CD8-positive, alpha-beta memory T cell (primary cell): ENCODE results near the gene RBM47. TPM values are rescaled to one million over a fixed set of nuclear protein-coding genes. Genes with fewer than 3 reads are reported as not detected.
A peak's percentile ranks its signal among the peaks of the same experiment; 100 is the strongest.

Experiments
- CTCF ChIA-PET: fragments of 350-600 bp; sonication (Branson Sonifier 250); formaldehyde crosslinking; loops from one replicate; lab custom pipeline; 2021; ENCODE audit warnings: antibody characterized with exemption; lab: Charles Lee
- POLR2A ChIA-PET: fragments of 350-600 bp; sonication (Branson Sonifier 250); formaldehyde crosslinking; loops from one replicate; lab custom pipeline; 2021; ENCODE audit warnings: antibody characterized with exemption; lab: Charles Lee
- DNase-seq, 5 donors: peaks; one replicate each; pipeline versions ENCODE4 v3.0.0 to v3.0.0-alpha.2; 2020 to 2022; ENCODE audit warnings: mixed read lengths in 1 of 5
- H3K27ac ChIP-seq: one replicate; pipeline ENCODE4 v1.7.0; 2013; ENCODE audit warnings: low read depth, mild to moderate bottlenecking, low read length, moderate library complexity
- H3K27me3 ChIP-seq: 2 replicates; pipeline ENCODE4 v1.7.0; 2013; ENCODE audit warnings: low read length, mild to moderate bottlenecking; ENCODE audit not compliant: insufficient read depth, poor library complexity, severe bottlenecking
- H3K36me3 ChIP-seq: 2 replicates; pipeline ENCODE4 v1.7.0; 2013; ENCODE audit warnings: mild to moderate bottlenecking, low read length, moderate library complexity; ENCODE audit not compliant: insufficient read depth
- H3K4me1 ChIP-seq: 2 replicates; pipeline ENCODE4 v1.7.0; 2013; ENCODE audit warnings: mild to moderate bottlenecking, low read length, moderate library complexity; ENCODE audit not compliant: insufficient read depth
- H3K4me3 ChIP-seq: 2 replicates; pipeline ENCODE4 v1.7.0; 2013; ENCODE audit warnings: mild to moderate bottlenecking, low read length
- H3K9me3 ChIP-seq: 2 replicates; pipeline ENCODE4 v1.7.0; 2013; ENCODE audit warnings: mild to moderate bottlenecking, low read length
- H3K27ac Mint-ChIP-seq, 8 donors: one replicate each; pipeline ENCODE4 v1.8.0; 2020 to 2021; ENCODE audit warnings: mixed read lengths in 8 of 8, mild to moderate bottlenecking in 6 of 8, inconsistent platforms in 3 of 8, moderate library complexity in 3 of 8
- H3K27me3 Mint-ChIP-seq, 2 donors: one replicate each; pipeline ENCODE4 v1.8.0; 2020 to 2021; ENCODE audit warnings: mixed read lengths in 2 of 2, mild to moderate bottlenecking in 1 of 2, moderate library complexity in 1 of 2
- H3K36me3 Mint-ChIP-seq, 3 donors: one replicate each; pipeline ENCODE4 v1.8.0; 2020 to 2021; ENCODE audit warnings: mixed read lengths in 3 of 3, inconsistent platforms in 1 of 3, mild to moderate bottlenecking in 1 of 3
- H3K4me1 Mint-ChIP-seq, 3 donors: one replicate each; pipeline ENCODE4 v1.8.0; 2020 to 2021; ENCODE audit warnings: mixed read lengths in 3 of 3, inconsistent platforms in 1 of 3, mild to moderate bottlenecking in 1 of 3
- H3K4me3 Mint-ChIP-seq, 7 donors: one replicate each; pipeline ENCODE4 v1.8.0; 2020 to 2021; ENCODE audit warnings: mixed read lengths in 7 of 7, mild to moderate bottlenecking in 6 of 7, moderate library complexity in 4 of 7, inconsistent platforms in 2 of 7
- H3K9me3 Mint-ChIP-seq, 5 donors: one replicate each; pipeline ENCODE4 v1.8.0; 2020 to 2022; ENCODE audit warnings: mixed read lengths in 5 of 5, mild to moderate bottlenecking in 3 of 5, moderate library complexity in 2 of 5, inconsistent platforms in 1 of 5
- polyA plus RNA-seq: library from polyadenylated mRNA; unstranded; fragments of 300-500 nt; fragmentation: Illumina TruSeq; gene quantifications from one replicate; pipeline ENCODE4 v1.2.3, GENCODE V29; 2021
- total RNA-seq, 2 experiments: library from RNA; stranded (reverse); gene quantifications; one replicate each; pipeline ENCODE4 v1.2.3, GENCODE V29; 2021

RBM47 gene
- total and polyA plus RNA-seq, 3 experiments from 2014 or later = 1.1 to 1.4 TPM; not detected in 1

DNA sequence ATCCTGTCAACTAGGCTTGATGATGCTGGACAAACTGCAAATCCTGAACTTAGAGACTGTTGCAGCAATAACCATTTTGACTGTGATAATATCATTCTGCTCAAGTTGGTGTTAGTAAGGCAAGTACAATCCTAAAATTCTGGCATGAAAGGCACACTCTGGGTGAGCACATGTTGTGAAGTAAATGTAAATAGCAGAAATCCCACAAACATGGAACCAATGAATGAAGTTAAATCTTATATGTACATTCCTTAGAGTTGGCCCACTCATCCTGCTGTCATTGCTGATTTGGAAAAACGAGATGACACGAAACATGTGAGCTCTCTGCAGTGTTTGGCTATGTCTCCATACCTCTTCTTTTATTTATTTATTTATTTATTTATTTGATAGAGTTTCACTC lies 21.0 kb downstream of the RBM47 start:
- ChIA-PET POLR2A (no interaction called here), CTCF (no interaction called here)
- Histone ChIP-seq H3K4me3 (no peak overlapping the region), H3K36me3 (no peaks in the 10 kb centered on the region), H3K9me3 (no peaks in the 10 kb centered on the region), H3K4me1 (no peaks in the 10 kb centered on the region), H3K27me3 (no peaks in the 10 kb centered on the region), H3K27ac (no peak overlapping the region)
- H3K4me3 Mint-ChIP-seq = no peak overlapping the region
- DNase-seq = no peak
- H3K27me3 Mint-ChIP-seq = peaks cover 2 to 9% of the 10 kb centered on the region in 2 donors
- H3K27ac Mint-ChIP-seq = no peak overlapping the region
- no peaks in the 10 kb centered on the region for H3K36me3 Mint-ChIP-seq
- no peaks in the 10 kb centered on the region for H3K4me1 Mint-ChIP-seq
- no peaks in the 10 kb centered on the region for H3K9me3 Mint-ChIP-seq

DNA sequence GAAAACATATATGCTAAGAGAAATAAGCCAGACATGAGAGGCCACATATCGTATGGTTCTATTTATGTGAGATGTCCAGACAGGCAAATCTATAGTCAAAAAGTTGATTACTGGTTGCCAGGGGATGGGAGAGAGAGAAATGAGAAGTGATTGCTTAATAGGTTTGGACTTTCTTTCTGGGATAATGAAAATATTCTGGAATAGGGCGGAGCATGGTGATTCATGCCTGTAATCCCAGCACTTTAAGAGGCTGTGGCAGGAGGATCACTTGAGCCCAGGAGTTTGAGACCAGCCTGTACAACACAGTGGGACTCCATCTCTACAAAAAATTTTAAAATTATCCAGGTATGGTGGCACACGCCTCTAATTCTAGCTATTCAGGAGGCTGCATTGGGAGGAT lies 22.4 kb downstream of the RBM47 start:
- ChIA-PET POLR2A (no interaction called here), CTCF (no interaction called here)
- Mint-ChIP-seq H3K9me3 (no peaks in the 10 kb centered on the region), H3K36me3 (no peaks in the 10 kb centered on the region), H3K4me1 (no peaks in the 10 kb centered on the region), H3K4me3 (no peak overlapping the region), H3K27ac (no peak overlapping the region), H3K27me3 (peaks cover 2 to 9% of the 10 kb centered on the region in 2 donors)
- H3K27me3 ChIP-seq = no peaks in the 10 kb centered on the region
- H3K36me3 ChIP-seq = no peaks in the 10 kb centered on the region
- H3K9me3 ChIP-seq = no peaks in the 10 kb centered on the region
- DNase-seq = no peak
- no peaks in the 10 kb centered on the region for H3K4me1 ChIP-seq
- H3K27ac ChIP-seq = no peak overlapping the region
- H3K4me3 ChIP-seq = no peak overlapping the region

- Histone ChIP-seq H3K27ac (no peak overlapping the region), H3K36me3 (no peaks in the 10 kb centered on the region), H3K27me3 (no peaks in the 10 kb centered on the region), H3K4me3 (no peak overlapping the region), H3K9me3 (no peaks in the 10 kb centered on the region), H3K4me1 (no peaks in the 10 kb centered on the region)
- Mint-ChIP-seq H3K36me3 (no peaks in the 10 kb centered on the region), H3K4me1 (no peaks in the 10 kb centered on the region), H3K9me3 (no peaks in the 10 kb centered on the region), H3K27me3 (peaks cover 2 to 9% of the 10 kb centered on the region in 2 donors), H3K27ac (no peak overlapping the region), H3K4me3 (no peak overlapping the region)
- CTCF ChIA-PET = no interaction called here
- DNase-seq = no peak
- POLR2A ChIA-PET = no interaction called here
These were observed 23.4 kb downstream of the RBM47 start for GRCh38 chr4:40606239-40606767.

DNA sequence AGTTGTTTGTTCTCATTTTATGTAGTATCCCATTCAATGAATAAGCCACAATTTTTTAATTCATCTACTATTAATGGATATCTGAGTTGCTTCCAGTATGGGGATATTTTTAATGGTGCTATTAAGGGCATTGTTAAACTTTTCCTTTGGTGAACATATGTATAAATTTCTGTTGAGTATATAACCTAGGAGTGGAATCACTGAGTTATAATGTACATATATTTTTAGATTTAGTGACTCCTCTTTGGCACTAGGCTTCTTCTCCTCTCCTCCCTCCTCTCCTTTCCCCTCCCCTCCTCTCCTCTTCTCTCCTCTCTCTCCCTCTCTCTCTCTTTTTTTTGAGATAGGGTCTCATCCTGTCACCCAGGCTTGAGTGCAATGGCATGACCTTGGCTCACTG lies 26.4 kb downstream of the RBM47 start:
- no peaks in the 10 kb centered on the region for H3K36me3 ChIP-seq
- ChIA-PET CTCF (no interaction called here), POLR2A (no interaction called here)
- H3K36me3 Mint-ChIP-seq = no peaks in the 10 kb centered on the region
- no peak overlapping the region for H3K4me3 Mint-ChIP-seq
- no peaks in the 10 kb centered on the region for H3K27me3 ChIP-seq
- no peak overlapping the region for H3K4me3 ChIP-seq
- no peak overlapping the region for H3K27ac Mint-ChIP-seq
- no peaks in the 10 kb centered on the region for H3K4me1 Mint-ChIP-seq
- no peaks in the 10 kb centered on the region for H3K4me1 ChIP-seq
- H3K27me3 Mint-ChIP-seq = peaks cover 5 to 6% of the 10 kb centered on the region in 2 donors
- no peak for DNase-seq
- no peak overlapping the region for H3K27ac ChIP-seq
- H3K9me3 Mint-ChIP-seq = no peaks in the 10 kb centered on the region
- H3K9me3 ChIP-seq = no peaks in the 10 kb centered on the region

DNA sequence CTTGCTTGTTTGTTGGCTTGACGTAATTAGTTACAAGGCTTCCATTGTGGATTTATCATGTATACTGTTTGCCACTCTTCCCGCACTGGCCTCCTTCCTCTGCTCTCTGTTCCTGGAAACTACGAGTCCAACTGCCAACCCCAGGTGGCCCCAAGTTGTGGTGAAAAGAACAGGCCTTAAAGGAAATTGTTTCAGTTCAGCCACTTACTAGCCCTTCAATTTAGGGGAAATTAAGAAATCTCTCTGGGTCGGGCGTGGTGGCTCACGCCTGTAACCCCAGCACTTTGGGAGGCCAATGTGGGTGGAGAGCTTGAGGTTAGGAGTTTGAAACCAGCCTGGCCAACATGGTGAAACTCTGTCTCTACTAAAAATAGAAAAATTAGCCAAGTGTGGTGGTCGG lies 28.0 kb downstream of the RBM47 start:
- POLR2A ChIA-PET = no interaction called here
- H3K9me3 Mint-ChIP-seq = no peaks in the 10 kb centered on the region
- DNase-seq = no peak
- H3K27me3 Mint-ChIP-seq = peaks cover under 1 to 3% of the 10 kb centered on the region in 2 donors
- no peak overlapping the region for H3K27ac Mint-ChIP-seq
- H3K27ac ChIP-seq = no peak overlapping the region
- no peak overlapping the region for H3K4me3 Mint-ChIP-seq
- no peaks in the 10 kb centered on the region for H3K27me3 ChIP-seq
- H3K36me3 Mint-ChIP-seq = no peaks in the 10 kb centered on the region
- H3K36me3 ChIP-seq = no peaks in the 10 kb centered on the region
- no peaks in the 10 kb centered on the region for H3K4me1 ChIP-seq
- H3K4me3 ChIP-seq = no peak overlapping the region
- H3K4me1 Mint-ChIP-seq = no peaks in the 10 kb centered on the region
- CTCF ChIA-PET = no interaction called here
- H3K9me3 ChIP-seq = no peaks in the 10 kb centered on the region

GRCh38 chr4:40600850-40601249 lies 28.8 kb downstream of the RBM47 start:
- POLR2A ChIA-PET = no interaction called here
- DNase-seq = no peak
- no peaks in the 10 kb centered on the region for H3K36me3 Mint-ChIP-seq
- H3K4me1 ChIP-seq = no peaks in the 10 kb centered on the region
- H3K27ac Mint-ChIP-seq = no peak overlapping the region
- H3K9me3 Mint-ChIP-seq = no peaks in the 10 kb centered on the region
- no peaks in the 10 kb centered on the region for H3K27me3 ChIP-seq
- H3K4me3 ChIP-seq = no peak overlapping the region
- H3K9me3 ChIP-seq = no peaks in the 10 kb centered on the region
- no peak overlapping the region for H3K4me3 Mint-ChIP-seq
- H3K36me3 ChIP-seq = no peaks in the 10 kb centered on the region
- H3K27me3 Mint-ChIP-seq = peaks cover 4 to 6% of the 10 kb centered on the region in 2 donors
- no peak overlapping the region for H3K27ac ChIP-seq
- CTCF ChIA-PET = interaction anchor here (0.6 kb wide), 1 partner anchor 244 kb away, joined by 3 read pairs; no protein-coding TSS in a partner anchor
- H3K4me1 Mint-ChIP-seq = no peaks in the 10 kb centered on the region

GRCh38 chr4:40599431-40599830 lies 30.2 kb downstream of the RBM47 start:
- Histone ChIP-seq H3K4me3 (no peak overlapping the region), H3K4me1 (no peaks in the 10 kb centered on the region), H3K27ac (no peak overlapping the region), H3K27me3 (no peaks in the 10 kb centered on the region), H3K9me3 (no peaks in the 10 kb centered on the region), H3K36me3 (no peaks in the 10 kb centered on the region)
- Mint-ChIP-seq H3K27ac (no peak overlapping the region), H3K9me3 (no peaks in the 10 kb centered on the region), H3K4me1 (no peaks in the 10 kb centered on the region), H3K36me3 (no peaks in the 10 kb centered on the region), H3K27me3 (peaks cover 7 to 8% of the 10 kb centered on the region in 2 donors), H3K4me3 (no peak overlapping the region)
- POLR2A ChIA-PET = no interaction called here
- no peak for DNase-seq
- CTCF ChIA-PET = no interaction called here

- Mint-ChIP-seq H3K4me1 (no peaks in the 10 kb centered on the region), H3K4me3 (no peak overlapping the region), H3K36me3 (no peaks in the 10 kb centered on the region), H3K27me3 (peaks cover 8% of the 10 kb centered on the region in 2 donors), H3K9me3 (no peaks in the 10 kb centered on the region), H3K27ac (no peak overlapping the region)
- Histone ChIP-seq H3K27ac (no peak overlapping the region), H3K36me3 (no peaks in the 10 kb centered on the region), H3K4me3 (no peak overlapping the region), H3K9me3 (no peaks in the 10 kb centered on the region), H3K4me1 (no peaks in the 10 kb centered on the region), H3K27me3 (no peaks in the 10 kb centered on the region)
- CTCF ChIA-PET = no interaction called here
- POLR2A ChIA-PET = no interaction called here
- DNase-seq = no peak
These were observed 33.1 kb downstream of the RBM47 start for GRCh38 chr4:40596522-40596921.

DNA sequence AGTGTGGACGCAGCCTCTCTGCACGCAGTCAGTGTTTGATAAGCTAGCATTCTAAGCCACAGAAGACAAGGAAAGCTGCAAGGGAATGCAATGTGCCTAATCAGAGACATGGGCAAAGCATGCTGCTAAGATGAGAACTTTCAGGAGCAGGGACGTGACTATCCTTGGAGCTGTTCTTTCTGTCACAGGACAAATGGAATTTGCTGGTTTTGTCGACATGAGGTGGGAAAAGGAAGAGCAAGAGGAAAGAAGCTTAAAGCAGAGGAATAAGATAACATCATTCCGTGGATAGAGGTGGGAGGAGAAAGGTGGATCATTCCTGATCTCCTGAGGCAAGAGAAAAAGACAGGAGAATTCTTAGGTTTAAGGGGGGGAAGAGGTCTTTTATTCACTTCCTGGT lies 33.7 kb downstream of the RBM47 start:
- CTCF ChIA-PET = no interaction called here
- no peak for DNase-seq
- H3K27ac ChIP-seq = no peak overlapping the region
- no peak overlapping the region for H3K4me3 ChIP-seq
- peak overlapping the region in 1 of 8 donors; percentile 15 for H3K27ac Mint-ChIP-seq
- H3K36me3 Mint-ChIP-seq = no peaks in the 10 kb centered on the region
- no peaks in the 10 kb centered on the region for H3K9me3 Mint-ChIP-seq
- POLR2A ChIA-PET = no interaction called here
- H3K36me3 ChIP-seq = no peaks in the 10 kb centered on the region
- H3K9me3 ChIP-seq = no peaks in the 10 kb centered on the region
- H3K27me3 Mint-ChIP-seq = peaks cover 8% of the 10 kb centered on the region in 2 donors
- no peaks in the 10 kb centered on the region for H3K4me1 ChIP-seq
- H3K4me1 Mint-ChIP-seq = no peaks in the 10 kb centered on the region
- H3K4me3 Mint-ChIP-seq = no peak overlapping the region
- H3K27me3 ChIP-seq = no peaks in the 10 kb centered on the region
